ENCODE data around the gene NFE2L1.

Gene NFE2L1

GRCh38 chr17:48102798-48103715 lies 54.9 kb downstream of the NFE2L1 start:
- Mint-ChIP-seq H3K4me3 (peak overlapping the region; percentile 60 to 64), H3K9me3 (peaks cover 9 to 11% of the 10 kb centered on the region in 2 donors), H3K27me3 (no peaks in the 10 kb centered on the region), H3K27ac (peak overlapping the region in 1 of 2 donors; percentile 88), H3K4me1 (peaks cover 64% of the 10 kb centered on the region)
- DNase-seq (peak; percentile 45 to 53), ATAC-seq (no peak)

- no peaks in the 10 kb centered on the region for H3K27me3 Mint-ChIP-seq
- peak overlapping the region in 1 of 2 donors; percentile 78 for H3K27ac Mint-ChIP-seq
- no peak for ATAC-seq
- no peak for DNase-seq
- H3K9me3 Mint-ChIP-seq: peaks cover 9 to 11% of the 10 kb centered on the region in 2 donors
- H3K4me3 Mint-ChIP-seq: no peak overlapping the region
- peaks cover 64% of the 10 kb centered on the region for H3K4me1 Mint-ChIP-seq
Observed at GRCh38 chr17:48104440-48104839, 56.3 kb downstream of the NFE2L1 start.

- ATAC-seq: no peak
- peak overlapping the region; percentile 90 to 95 for H3K4me3 Mint-ChIP-seq
- H3K9me3 Mint-ChIP-seq: peaks cover 10 to 14% of the 10 kb centered on the region in 2 donors
- no peaks in the 10 kb centered on the region for H3K27me3 Mint-ChIP-seq
- peaks cover 66% of the 10 kb centered on the region for H3K4me1 Mint-ChIP-seq
- DNase-seq: no peak
- peak overlapping the region in 1 of 2 donors; percentile 95 for H3K27ac Mint-ChIP-seq
Observed at GRCh38 chr17:48106802-48107136, 58.6 kb downstream of the NFE2L1 start.

GRCh38 chr17:48107137-48108055 lies 59.2 kb downstream of the NFE2L1 start, which contains the start of gene SNX11:
TSS of gene SNX11 (plus strand) at chr17:48107766. CDS start at chr17:48112044, 4,278 bp downstream.
- Mint-ChIP-seq H3K4me3 (peak within 1 kb of the TSS; percentile 90 to 95), H3K27ac (peak within 1 kb of the TSS; percentile 95 to 97), H3K9me3 (peaks cover 13 to 18% of the 10 kb centered on the region in 2 donors), H3K27me3 (no peaks in the 10 kb centered on the region), H3K4me1 (peaks cover 68% of the 10 kb centered on the region)
- DNase-seq: peak; percentile 91 to 92
- ATAC-seq: peak; percentile 92

GRCh38 chr17:48110761-48111160 lies 62.6 kb downstream of the NFE2L1 start:
- no peak for DNase-seq
- Mint-ChIP-seq H3K27me3 (no peaks in the 10 kb centered on the region), H3K27ac (peak overlapping the region; percentile 12 to 90), H3K9me3 (peaks cover 6 to 7% of the 10 kb centered on the region in 2 donors), H3K4me3 (peak overlapping the region; percentile 63 to 69), H3K4me1 (peaks cover 61% of the 10 kb centered on the region)
- ATAC-seq: no peak

All from stimulated activated naive CD8-positive, alpha-beta T cell treated with anti-CD3 and anti-CD28 coated beads, Interleukin-15, amount 100 ng/mL, for 72 hours (primary cell).